Femur (tissue), 1 donor: ENCODE data around the gene SMIM24.
"Not testable (repeated sequence)": the region's sequence is repeated elsewhere in the genome, so short reads cannot be mapped to it uniquely, and the experiment has no call there.

Experiments
- DNase-seq: peaks from one replicate; pipeline ENCODE4 v3.0.0-alpha.2; 2017

The SMIM24 gene

DNA sequence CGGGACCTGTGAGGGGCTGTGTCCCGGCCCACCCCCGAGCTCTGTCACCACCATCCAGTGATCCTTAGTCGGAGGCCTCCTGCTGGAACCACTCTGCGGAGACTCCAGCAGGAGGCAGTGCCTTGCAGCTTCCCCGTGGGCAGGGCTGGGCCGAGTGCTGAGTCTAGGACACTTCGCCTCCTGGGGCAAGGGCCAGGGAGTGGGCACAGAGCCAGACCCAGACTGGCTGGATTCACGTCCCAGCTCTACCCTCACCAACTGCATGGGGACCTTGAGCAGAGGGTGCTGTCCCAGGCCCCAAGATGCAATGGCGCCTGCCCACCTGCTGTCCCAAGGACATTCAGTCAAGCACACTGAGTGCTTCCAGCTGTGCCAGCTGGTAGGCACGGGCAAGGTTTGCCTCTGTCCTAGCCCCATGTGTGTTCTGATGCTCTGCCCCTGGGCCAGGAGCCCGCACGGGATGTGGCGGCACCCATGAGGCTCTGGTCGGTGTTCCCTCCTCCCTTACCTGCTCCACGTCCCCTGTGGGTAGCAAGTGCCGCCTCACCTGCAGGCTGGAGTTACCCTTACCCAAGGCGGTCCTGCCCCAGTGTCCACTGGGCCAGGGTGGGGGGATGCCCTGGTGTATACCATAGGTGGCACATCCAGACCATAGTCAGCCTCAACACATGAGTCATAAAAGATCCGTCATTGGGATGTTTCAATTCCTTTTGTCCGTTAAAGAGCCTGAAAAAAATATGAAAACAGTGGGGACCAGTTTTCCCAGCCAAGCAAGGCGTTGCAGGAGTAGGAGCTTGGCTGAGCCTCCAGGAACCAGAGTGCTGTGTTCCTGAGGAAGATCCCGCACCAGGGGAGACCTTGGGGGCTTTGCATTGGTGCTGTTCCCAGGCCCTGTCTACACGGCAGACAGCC is 33.2 kb upstream of the SMIM24 start:
- no peak for DNase-seq

DNA sequence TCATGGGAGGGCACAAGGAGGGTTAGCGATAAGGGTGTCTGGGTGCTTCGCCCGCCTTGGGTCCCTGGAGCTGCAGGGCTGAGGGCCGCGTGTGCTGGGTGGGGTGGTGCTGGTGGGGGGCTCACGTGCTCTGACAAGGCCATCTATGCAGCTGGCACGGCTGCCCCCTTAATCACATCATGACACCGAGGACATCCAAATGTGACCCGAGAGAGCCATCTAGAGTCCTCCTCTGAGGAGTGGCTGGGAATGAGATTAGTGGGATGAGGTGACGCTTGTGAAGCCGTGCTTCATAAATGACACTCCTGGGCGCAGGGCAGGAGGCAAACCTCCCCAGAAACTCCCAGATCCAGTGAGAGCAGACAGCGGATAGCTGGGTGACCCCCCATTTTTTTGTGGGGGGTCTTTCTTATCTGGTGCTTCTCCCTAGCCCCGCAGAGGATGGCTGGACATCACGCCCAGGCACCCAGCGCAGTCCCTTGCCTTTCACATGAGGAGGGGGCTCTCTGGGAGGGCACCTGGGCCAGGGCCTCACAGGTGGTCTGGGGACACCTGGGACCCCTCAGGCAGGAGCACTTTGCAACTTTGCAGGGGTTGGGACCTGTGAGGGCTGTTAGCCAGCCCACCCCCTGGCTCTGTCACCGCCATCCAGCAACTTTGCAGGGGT is 32.4 kb upstream of the SMIM24 start:
- no peak for DNase-seq

- no peak for DNase-seq
These were observed 31.4 kb upstream of the SMIM24 start for GRCh38 chr19:3511506-3512251.

DNA sequence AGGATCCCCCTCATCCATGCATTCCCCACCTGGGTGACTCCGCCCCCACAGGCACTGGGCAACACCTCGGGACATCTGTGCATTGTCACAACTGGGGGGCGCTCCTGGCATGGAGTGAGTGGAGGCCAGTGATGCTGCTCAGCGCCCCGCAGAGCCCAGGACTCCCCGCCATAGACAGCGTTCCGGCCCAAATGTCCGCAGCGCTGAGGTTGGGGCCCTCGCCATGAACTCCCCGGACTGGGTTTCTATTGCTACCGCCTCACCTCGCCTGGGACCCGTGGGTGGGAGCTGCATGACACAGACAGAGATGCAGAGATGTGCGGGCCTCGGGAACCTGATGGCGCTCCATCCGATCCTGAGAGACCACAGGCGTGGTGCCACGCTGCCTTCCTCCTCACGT is 30.4 kb upstream of the SMIM24 start:
- DNase-seq: no peak

GRCh38 chr19:3509566-3509989 is 29.3 kb upstream of the SMIM24 start:
- DNase-seq: no peak

DNA sequence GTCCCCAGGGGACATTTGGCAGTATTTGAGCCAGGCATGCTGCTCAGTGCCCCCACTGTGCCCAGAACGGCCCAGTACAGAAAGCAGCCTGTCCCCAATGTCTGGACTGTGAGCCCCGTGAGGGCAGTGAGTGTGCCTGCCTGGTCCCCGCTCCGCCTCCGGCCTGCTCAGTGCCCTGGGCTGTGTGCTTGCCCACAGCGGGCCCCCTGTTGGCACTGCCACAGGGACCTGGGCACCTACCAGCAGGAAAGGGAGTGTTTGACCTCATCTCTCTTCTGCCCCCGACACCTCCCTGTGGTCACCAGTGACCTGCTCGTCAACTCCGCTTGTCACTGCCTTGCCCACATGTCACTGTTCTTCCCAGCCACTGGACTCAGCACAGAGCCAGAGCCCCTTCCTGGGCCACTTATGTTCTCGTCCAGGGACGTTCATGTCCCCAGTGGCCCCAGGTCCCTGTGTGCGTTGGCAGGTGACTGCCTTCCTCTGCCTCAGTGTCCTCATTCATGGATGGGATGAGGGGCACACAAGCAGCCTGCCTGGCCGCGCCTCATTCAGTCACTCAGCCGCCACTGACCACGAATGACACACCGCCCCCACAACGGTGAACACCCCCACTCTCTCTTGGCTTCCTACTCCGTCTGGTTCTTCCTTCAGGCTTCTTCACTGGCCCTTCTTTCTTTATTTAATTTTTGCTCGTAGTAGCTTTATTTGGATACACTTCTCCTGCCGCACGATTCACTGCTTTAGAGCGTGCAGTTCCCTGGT is 28.6 kb upstream of the SMIM24 start:
- DNase-seq: no peak

- not testable (repeated sequence) for DNase-seq
These were observed 27.9 kb upstream of the SMIM24 start for GRCh38 chr19:3508121-3508661.

DNA sequence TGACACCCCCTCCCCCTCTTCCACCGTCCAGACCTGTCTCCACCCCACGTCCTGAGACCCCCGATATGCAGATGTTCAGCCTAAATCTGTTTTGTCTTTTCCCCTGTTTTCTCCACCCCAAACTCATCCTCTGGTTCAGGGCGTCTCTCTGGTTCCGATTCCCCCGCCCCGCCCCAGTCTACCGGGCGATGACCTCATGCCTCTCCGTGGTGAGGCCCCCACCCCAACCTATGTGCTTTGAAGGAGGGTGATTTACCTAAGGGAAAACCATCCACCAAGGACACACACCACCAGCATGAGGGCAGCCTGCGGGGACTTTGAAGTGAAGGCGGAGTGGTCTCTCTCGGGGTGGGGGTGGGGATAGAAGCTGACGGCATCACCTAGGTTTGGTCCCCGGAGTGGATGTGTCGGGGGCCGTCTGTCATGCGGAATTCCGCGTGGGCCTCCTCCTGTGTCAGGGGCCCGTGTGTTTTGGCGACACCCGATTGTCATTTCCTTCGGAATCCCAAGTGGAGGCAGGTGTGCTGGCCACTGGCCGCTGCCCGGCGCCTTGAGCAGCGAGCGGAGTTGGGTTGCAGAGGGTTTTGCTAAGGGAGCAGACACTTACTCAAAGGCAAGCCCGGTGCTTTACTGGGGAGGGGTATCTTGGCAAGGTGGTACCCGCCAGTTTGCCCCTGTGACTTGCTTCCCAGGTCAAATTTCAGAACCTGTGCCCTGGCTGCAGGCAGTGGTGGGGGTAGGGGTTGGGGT is 27.2 kb upstream of the SMIM24 start:
- peak; percentile 51 for DNase-seq

DNA sequence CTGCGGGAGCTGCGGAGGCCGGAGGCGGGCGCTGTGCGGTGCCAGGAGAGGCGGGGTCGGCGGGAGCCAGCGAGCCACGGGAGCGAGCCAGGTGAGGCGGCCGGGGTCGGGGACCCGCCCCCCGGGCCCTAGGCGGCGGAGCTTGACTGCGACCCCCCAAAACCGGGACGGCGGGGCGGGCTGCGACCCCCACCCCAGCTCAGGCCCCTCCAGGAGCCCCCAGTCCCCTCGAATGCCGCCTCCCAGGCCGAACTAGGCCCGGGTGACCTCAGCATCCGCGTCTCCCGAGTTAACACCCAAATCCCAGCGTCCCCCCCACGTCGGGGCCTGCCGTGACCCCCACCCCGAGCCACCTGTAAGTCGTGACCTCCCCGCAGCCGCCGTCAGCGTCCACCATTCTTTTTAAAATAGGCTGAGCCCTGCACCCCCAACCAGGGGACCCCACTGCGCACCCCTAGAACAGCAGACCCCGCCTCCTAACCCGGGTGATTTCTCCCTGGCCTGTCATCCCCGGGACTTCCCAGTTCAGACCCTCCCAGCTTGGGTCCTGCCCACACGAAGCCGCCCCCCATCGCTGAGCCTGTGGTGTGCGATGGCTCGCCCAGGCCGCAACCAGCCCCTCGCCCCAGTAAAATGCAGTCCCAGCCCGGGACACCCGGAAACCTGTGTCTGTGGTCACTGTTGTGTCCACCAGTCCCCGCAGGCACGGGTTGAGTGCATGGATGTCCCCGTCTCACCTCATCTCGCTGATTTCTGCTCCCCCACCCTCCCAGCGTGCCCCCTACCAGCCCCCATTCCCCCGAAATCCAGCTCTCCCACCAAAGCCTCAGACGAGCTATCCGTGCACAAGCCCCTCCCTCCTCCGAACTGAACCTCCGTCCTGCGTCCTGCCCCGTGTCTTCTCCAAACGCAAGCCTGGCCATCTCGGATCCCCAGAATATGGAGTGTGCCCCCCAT is 26.3 kb upstream of the SMIM24 start:
- peak; percentile 59 for DNase-seq

DNA sequence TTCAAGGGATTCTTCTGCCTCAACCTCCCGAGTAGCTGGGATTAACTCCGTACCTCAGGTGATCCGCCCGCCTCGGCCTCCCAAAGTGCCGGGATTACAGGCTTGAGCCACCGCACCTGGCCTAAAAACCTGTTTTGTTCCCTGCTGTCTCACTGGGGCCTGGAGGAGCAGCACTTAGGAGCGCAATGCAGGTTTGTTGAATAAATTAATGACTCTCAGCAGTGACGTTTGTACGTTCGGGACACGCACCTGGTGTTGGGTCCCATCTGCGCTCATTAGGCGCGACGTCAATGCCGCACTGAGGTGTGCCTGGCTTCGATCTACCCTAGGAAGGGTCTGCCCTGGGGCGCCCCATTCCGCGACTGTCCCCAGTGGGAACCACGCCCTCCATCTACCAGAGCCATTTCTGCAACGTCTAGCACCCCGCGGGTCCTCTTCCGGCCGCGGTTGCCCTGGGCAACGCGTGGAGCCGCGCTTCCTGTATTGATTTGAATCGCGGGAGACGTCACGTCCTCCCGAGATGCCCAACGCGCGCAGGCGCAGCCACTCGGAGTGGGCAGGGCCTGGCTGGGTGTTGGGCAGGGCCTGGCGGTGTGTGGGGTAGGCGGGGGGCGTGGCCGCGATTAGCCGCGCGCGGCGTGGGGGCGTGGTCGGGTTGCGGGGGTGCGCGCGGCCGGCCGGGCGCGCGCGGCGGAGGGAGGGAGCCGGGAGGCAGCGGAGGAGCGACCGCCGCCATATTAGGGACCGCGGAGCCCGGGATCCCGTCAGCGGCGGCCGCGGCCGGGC is 25.5 kb upstream of the SMIM24 start, which contains the start of gene FZR1:
Gene FZR1 (plus strand): TSS at position 714 of the 786 bp plus-strand sequence. CDS start 16,679 bp downstream, outside the sequence.
- DNase-seq: peak; percentile 100

DNA sequence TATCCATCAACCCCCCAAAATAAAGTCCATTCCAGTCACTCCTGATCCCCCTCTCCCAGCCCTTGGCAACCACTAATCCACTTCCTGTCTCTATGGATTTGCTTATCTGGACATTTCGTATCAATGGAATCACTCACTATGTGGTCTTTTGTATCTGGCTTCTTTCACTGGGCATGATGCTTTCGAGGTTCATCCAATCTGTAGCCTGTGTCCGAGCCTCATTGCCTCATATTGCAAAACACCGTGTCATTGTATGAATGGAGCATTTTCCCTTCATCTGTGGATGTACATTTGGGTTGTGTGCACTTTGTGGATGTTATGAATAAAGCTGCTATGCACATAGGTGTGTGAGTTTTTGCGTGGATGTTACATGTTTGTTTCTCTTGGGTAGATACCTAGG is 24.4 kb upstream of the SMIM24 start:
- DNase-seq: no peak

DNA sequence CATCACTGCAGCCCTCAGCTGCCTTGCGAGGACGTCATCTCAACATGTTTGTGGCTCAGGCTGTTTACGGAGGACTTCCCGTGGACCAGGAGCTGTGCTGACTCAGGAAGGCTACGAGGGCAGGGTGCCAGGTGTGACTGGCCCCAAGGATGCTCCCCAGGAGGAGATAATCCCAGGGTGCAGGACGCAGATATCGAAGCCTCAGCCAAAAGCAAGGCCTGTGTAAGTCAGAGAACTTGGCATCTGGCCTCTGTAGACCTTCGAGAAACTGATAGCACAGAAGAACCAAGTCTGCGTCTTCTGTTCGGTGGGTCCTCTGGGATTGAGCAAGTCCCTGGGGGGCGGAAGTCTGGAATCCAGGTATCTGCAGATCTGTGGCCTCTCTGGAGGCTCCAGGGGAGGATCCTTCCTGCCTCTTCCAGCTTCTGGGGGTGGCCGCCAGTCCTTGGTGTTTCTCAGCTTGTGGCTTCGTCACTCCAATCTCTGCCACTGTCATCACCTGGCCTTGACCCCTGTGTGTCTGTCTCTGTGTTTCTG is 22.8 kb upstream of the SMIM24 start:
- no peak for DNase-seq

GRCh38 chr19:3501780-3502179 is 21.5 kb upstream of the SMIM24 start:
- DNase-seq: no peak

GRCh38 chr19:3500429-3501101 is 20.2 kb upstream of the SMIM24 start, which contains the start of gene DOHH:
Gene DOHH (minus strand): TSS chr19:3500674. CDS start chr19:3496814, 3,860 bp downstream.
- peak; percentile 98 for DNase-seq

DNA sequence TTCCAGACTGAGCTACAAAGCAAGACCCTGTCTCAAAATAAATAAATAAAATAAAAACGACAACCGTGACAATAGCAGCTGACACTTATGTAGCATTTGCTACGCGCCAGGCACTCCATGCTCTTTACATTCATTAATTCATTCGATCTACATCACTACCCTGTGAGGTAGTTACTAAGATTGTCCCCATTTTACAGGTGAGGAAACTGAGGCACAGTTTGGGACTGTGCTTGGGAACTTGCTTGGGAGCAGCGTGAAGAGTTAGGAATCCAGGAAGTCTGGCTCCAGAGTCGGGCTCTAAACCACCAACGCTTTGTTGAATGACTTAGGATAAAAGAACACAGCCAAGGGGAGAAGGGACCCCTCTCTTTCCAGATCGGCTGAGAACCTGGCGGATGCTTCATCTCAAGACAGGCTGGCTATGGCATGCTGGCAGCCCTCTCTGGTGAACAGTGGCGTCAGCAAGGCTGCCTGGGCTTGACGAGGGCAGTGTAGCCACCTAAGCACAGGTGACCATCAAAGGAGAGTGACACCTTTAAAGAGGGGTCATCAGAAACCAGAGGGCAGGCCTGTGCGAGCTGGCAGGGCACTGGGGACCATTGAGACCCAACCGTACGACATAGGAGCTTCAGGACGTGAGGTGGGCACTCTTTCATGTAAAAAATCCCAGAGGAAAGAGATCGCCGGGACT is 19.6 kb upstream of the SMIM24 start:
- no peak for DNase-seq

GRCh38 chr19:3497757-3498520 is 17.6 kb upstream of the SMIM24 start:
- no peak for DNase-seq
